BJ (cell line): ENCODE measurements around the gene TDG. TPM values are rescaled to one million over a fixed set of nuclear protein-coding genes. Genes with fewer than 3 reads are reported as not detected.
"Not testable (repeated sequence)": the region's sequence is repeated elsewhere in the genome, so short reads cannot be mapped to it uniquely, and the experiment has no call there.

Source experiments
- CTCF ChIA-PET: fragments of 350-600 bp; formaldehyde crosslinking; extraction: SDS; loops from one replicate; lab custom pipeline; 2021; ENCODE audit warnings: antibody characterized with exemption, inconsistent platforms; lab: Yijun Ruan, JAX
- POLR2A ChIA-PET: fragments of 300-600 bp; sonication (Branson Sonifier 250); formaldehyde crosslinking; extraction: SDS; loops from one replicate; lab custom pipeline; 2021; ENCODE audit warnings: antibody characterized with exemption; lab: Charles Lee
- DNase-seq: peaks from one replicate; pipeline ENCODE4 v3.0.0-alpha.2; 2011; ENCODE audit warnings: low read depth
- H3K27me3 ChIP-seq: 2 replicates; pipeline ENCODE4 v1.6.0; 2011; ENCODE audit warnings: low read length; ENCODE audit not compliant: control insufficient read depth, insufficient read depth
- H3K36me3 ChIP-seq: 2 replicates; pipeline ENCODE4 v1.5.1; 2011; ENCODE audit warnings: low read length; ENCODE audit not compliant: control insufficient read depth, insufficient read depth
- H3K4me3 ChIP-seq: 2 replicates; pipeline ENCODE4 v1.5.1; 2011; ENCODE audit warnings: low read depth, mild to moderate bottlenecking, control low read depth, low read length
- CTCF ChIP-seq: IDR thresholded peaks from 2 replicates; pipeline ENCODE4 v1.5.1; 2011; ENCODE audit warnings: low read depth, mild to moderate bottlenecking, control low read depth, inconsistent platforms, low read length, moderate library complexity; ENCODE audit not compliant: insufficient read depth
- polyA plus RNA-seq: library from polyadenylated mRNA; depleted of rRNA; stranded (reverse); fragments of >200 nt; gene quantifications from 2 replicates; pipeline ENCODE4 v1.2.3, GENCODE V29; 2011; rRNA removed

Gene TDG
- polyA plus RNA-seq, 1 experiment, result 10.4 TPM

- Histone ChIP-seq H3K4me3 (no peak overlapping the region), H3K36me3 (no peaks in the 10 kb centered on the region), H3K27me3 (no peaks in the 10 kb centered on the region)
- no peak for DNase-seq
- TF ChIP-seq CTCF, result no peak
- POLR2A ChIA-PET, result no interaction called here
- CTCF ChIA-PET, result no interaction called here
These were observed 60.1 kb downstream of the TDG start for GRCh38 chr12:104025771-104026170.

GRCh38 chr12:104026841-104027599, 61.3 kb downstream of the TDG start:
- no peak for TF ChIP-seq CTCF
- no peak overlapping the region for H3K4me3 ChIP-seq
- DNase-seq, result no peak
- no peaks in the 10 kb centered on the region for H3K36me3 ChIP-seq
- POLR2A ChIA-PET, result no interaction called here
- CTCF ChIA-PET, result interaction anchor here (1.1 to 1.5 kb wide), 2 partner anchors 11 to 12 kb away, joined by 3 read pairs; no protein-coding TSS in a partner anchor
- no peaks in the 10 kb centered on the region for H3K27me3 ChIP-seq

GRCh38 chr12:104030596-104030995, 64.9 kb downstream of the TDG start:
- DNase-seq, H3K4me3 ChIP-seq, H3K27me3 ChIP-seq, CTCF ChIA-PET, H3K36me3 ChIP-seq, POLR2A ChIA-PET: not testable (repeated sequence)

- H3K4me3 ChIP-seq, POLR2A ChIA-PET, H3K27me3 ChIP-seq, DNase-seq, H3K36me3 ChIP-seq, CTCF ChIA-PET: not testable (repeated sequence)
These were observed 70.5 kb downstream of the TDG start for GRCh38 chr12:104036143-104036542.

Other genes starting within 250 kb of the TDG start
- gene NT5DC3, start 124.6 kb upstream of the TDG start, polyA plus RNA-seq, result 1.2 and 2.6 TPM in 2 replicates
- gene HSP90B1, start 35.5 kb upstream of the TDG start, polyA plus RNA-seq, result 272 and 613 TPM in 2 replicates
- 67.6 and 90.2 TPM in 2 replicates for gene GLT8D2, start 84.3 kb downstream of the TDG start, polyA plus RNA-seq
- gene HCFC2, start 98.7 kb downstream of the TDG start, polyA plus RNA-seq, result 10.4 and 19.7 TPM in 2 replicates
- gene NFYB, start 172.3 kb downstream of the TDG start, polyA plus RNA-seq, result 23.3 and 42.0 TPM in 2 replicates
- 744 and 1,028 TPM in 2 replicates for gene TXNRD1, start 249.9 kb downstream of the TDG start, polyA plus RNA-seq